ENCODE measurements around the gene NME1.

Gene NME1

DNA sequence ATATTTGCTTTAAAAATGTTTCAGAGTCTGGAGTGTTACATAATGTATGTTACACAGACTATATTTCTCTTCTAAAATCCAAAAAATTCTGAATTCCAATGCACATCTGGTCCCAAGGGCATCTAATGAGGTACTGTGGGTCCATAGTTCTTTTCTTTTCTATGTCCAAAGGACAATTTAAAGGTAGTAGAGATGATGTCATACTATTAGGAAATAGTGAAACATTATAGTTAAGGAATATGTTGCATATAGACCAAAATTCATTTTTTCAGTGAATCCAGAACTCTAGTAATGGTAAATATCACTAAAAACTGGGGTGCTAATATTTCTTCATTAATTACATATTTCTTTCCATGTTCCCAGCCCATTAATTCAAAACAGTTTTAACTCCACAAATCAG is 35.8 kb downstream of the NME1 start:
- no peak for DNase-seq (ENCODE audit: low spot score)

DNA sequence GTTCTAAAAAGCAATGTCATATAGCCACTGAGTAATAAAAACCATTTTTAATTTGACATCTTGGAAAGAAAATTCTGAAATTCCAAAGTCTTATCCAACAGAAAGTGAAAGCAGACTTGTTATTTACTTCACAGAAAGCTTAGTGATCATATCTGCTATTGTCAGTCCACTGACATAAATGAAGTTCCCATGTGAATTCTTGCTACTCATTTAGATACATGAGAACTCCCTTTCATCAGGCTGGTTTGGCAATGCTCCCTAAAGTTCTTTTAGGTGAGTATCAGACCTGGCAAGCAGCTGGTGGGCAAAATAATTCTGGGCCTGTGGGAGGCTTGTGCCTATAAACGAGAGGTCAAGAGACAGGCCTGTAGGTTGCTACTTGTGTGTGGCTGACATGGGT is 36.3 kb downstream of the NME1 start:
- DNase-seq (ENCODE audit: low spot score) = no peak

DNA sequence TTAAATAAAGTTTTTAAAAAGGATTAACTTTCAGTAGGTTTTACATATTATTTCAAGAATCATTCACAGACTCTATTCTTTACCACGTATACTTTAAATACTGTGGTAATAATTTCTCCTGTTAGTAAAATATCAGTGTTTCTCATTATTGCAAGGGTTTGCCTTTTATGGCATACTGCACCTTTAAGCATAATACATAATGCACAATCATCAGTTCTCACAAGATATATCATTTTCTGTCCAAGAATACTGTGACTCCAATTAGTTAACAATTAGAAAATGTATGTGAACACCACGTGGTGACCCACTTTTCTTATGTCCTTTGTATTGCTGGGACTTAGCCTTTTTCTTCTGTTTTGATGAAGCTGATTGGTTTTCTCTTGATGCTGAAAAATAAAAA is 38.5 kb downstream of the NME1 start:
- DNase-seq (ENCODE audit: low spot score) = no peak

DNA sequence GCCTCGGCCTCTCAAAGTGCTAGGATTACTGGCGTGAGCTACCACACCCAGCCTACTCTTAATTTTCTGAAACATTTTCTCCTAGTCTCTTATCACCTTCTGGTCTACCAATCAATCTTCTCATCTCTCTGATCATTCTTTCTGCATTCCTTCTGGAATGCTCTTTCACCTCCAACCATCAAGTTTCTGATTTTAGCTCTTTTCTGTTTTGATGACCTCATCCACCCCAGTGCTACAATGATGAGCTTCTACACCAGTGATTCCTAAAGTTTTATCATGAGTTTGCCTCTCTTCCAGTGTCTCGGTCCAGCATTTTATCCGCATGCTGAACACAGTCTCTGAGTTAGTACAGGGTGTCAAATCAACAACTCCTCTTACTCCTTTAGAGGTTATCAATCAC is 44.4 kb downstream of the NME1 start:
- no peak for DNase-seq (ENCODE audit: low spot score)

DNA sequence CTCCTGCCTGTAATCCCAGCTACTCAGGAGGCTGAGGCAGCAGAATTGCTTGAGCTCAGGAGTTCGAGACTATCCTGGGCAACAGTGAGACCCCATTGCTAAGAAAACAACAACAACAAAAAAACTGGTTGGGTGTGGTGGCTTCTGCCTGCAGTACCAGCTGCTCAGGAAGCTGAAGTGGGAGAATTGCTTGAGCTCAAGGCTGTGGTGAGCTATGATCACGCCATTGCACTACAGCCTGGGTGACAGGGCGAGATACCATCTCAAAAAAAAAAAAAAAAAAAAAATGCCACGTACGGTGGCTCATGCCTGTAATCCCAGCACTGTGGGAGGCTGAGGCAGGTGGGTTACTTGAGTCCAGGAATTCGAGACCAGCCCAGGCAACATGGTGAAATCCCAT is 46.9 kb downstream of the NME1 start:
- peak; percentile 7 for DNase-seq (ENCODE audit: low spot score)

DNA sequence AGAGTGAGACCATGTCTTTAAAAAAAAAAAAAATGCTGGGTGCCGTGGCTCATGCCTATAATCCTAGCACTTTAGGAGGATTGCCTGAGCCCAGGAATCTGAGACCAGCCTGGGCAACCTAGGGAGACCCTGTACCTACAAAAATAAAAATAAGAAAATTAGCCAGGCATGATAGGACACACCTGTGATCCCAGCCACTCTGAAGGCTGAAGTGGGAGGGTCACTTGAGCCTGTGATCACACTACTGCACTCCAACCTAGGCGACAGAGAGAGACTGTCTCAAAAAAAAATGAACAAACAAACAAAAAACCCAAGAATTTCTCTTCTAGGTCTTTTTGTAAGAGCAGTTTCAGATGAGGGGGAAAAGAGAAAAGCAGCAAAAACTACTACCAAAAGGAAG is 47.5 kb downstream of the NME1 start:
- no peak for DNase-seq (ENCODE audit: low spot score)

DNA sequence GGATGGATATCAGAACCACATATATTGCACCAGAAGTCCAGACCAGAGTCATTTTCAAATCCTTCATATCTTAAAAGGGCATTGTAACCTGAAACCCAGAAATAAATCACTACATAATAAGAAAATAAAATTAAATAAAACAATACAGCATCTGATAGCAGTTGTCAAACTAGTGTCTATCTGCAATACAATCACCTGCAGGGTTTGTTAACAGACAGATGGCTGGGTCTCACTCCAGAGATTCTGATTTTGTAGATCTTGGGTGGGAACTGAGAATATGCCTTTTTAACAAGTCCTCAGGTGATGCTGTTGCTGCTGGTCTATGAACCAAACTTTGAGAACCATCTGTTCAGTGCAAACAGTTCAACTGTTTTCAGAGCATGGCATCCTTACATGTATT is 50.5 kb downstream of the NME1 start:
- no peak for DNase-seq (ENCODE audit: low spot score)
